Upper lobe of left lung (tissue), 4 donors: ENCODE data around the gene CADPS.

Experiments used
- CTCF ChIP-seq, 6 experiments: fragments of 450-650 bp in 4 of 6; fragments of 200-600 bp in 2 of 6; sonication (generic) in 2 of 6; IDR thresholded peaks; one replicate each; pipeline ENCODE4 v1.5.1; 2016 to 2019; ENCODE audit warnings: antibody characterized with exemption in 6 of 6
- EP300 ChIP-seq, 4 donors: sonication (generic); formaldehyde crosslinking; IDR thresholded peaks; one replicate each; pipeline ENCODE4 v1.5.1; 2017; ENCODE audit warnings: antibody characterized with exemption in 4 of 4, control low read depth in 2 of 4
- POLR2AphosphoS5 ChIP-seq, 2 donors: sonication (generic); formaldehyde crosslinking; IDR thresholded peaks; one replicate each; pipeline ENCODE4 v1.5.1; 2017; ENCODE audit warnings: antibody characterized with exemption in 2 of 2

GRCh38 chr3:62761311-62761710 lies 113.9 kb downstream of the CADPS start:
- TF ChIP-seq POLR2AphosphoS5 (IDR thresholded peaks at IDR 0.05), result no peak
- TF ChIP-seq CTCF (IDR thresholded peaks at IDR 0.05), result no peak
- TF ChIP-seq EP300 (IDR thresholded peaks at IDR 0.05), result no peak
